ENCODE measurements around the gene ESPNL.

- TF ChIP-seq POLR2A (IDR thresholded peaks at IDR 0.05; ENCODE audit: low read length) (no peak), GATA1 (IDR thresholded peaks at IDR 0.05; ENCODE audit: low read depth, low read length) (no peak)
These were observed 6.7 kb upstream of the ESPNL start for GRCh38 chr2:238093181-238094140.
